NCI-H69 (cell line): ENCODE data around the gene IQGAP1.

Source experiments
- DNase-seq: peaks from one replicate; lab custom pipeline; 2025; lab: John Stamatoyannopoulos, UW

IQGAP1 gene

GRCh38 chr15:90439946-90440345, 51.9 kb downstream of the IQGAP1 start:
- DNase-seq: no peak

GRCh38 chr15:90441027-90441426, 53.0 kb downstream of the IQGAP1 start:
- DNase-seq: no peak

GRCh38 chr15:90442423-90442822, 54.4 kb downstream of the IQGAP1 start:
- no peak for DNase-seq

- DNase-seq: no peak
These were observed 61.2 kb downstream of the IQGAP1 start for GRCh38 chr15:90449206-90449735.

- DNase-seq: peak; percentile 29
These were observed 63.2 kb downstream of the IQGAP1 start for GRCh38 chr15:90451053-90451850.

- DNase-seq: no peak
These were observed 68.2 kb downstream of the IQGAP1 start for GRCh38 chr15:90456236-90456635.

DNA sequence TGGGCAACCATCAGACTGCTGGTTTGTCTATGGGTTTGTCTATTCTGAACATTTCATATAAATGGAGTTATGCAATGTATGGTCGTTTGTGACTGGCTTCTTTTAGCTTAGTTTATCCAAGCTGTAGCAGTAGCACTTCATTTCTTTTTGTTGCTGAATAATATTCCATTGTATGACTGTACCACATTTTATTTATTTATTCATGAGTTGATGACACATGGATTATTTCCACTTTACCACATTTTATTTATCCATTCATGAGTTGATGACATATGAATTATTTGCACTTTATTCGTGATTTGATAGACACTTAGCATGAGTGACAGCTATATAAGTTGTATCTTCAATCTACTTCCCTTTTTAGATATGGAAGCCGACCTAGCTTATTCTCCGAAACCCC, 70.0 kb downstream of the IQGAP1 start:
- no peak for DNase-seq

GRCh38 chr15:90459368-90459767, 71.3 kb downstream of the IQGAP1 start:
- no peak for DNase-seq

GRCh38 chr15:90460142-90460824, 72.2 kb downstream of the IQGAP1 start:
- no peak for DNase-seq

DNA sequence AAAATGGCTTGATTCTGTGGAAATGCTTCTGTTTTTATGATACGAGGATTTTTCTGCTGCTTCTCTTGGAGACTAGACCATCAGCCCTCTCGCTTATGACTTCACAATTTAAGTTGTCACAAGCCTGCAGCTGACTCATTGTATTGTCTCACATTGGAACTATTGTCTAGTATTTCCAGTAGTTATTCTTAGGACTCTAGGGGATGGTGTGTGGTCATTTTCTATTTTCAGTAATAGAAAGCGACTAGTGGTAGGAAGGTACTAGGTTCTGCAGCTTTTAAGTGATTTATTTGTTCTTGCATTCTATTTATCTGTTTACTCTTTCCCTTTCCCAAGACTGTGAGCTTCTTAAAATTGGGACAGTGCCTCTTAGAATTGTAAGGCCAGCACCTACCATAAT, 75.3 kb downstream of the IQGAP1 start:
- DNase-seq: no peak

DNA sequence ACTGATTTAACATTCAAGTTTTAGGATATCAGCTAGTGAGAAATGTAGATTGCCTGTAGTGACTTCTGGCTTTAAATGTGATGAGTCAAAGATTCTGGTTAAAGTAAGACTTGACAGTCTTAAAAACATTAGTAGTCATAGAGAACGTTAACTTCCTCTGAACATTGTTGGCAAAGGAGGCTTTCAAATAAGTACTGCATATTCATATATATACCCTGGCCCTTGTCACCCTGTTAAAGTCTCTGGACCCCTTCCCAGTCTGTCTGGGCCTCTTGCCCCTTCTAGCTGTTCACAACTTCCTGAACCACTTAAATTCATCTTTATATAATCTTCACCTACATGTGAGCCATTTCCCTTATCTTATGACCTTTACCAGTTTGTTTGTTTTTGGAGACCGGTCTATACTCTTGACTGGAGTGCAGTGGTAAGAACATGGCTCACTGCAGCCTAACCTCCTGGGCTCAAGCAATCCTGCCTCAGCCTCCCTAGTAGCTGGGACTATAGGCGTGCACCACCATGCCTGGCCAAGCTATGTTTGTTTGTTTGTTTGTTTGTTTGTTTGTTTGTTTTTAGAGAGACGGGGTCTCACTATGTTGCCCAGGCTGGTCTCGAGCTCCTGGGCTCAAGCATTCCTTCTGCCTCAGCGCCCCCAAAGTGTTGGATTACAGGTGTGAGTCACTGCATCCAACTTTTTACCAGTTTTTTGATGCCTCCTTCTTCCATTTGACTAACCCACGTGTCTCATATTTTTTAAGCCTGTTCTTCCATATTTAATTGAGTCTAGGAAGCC, 77.3 kb downstream of the IQGAP1 start:
- DNase-seq: no peak

DNA sequence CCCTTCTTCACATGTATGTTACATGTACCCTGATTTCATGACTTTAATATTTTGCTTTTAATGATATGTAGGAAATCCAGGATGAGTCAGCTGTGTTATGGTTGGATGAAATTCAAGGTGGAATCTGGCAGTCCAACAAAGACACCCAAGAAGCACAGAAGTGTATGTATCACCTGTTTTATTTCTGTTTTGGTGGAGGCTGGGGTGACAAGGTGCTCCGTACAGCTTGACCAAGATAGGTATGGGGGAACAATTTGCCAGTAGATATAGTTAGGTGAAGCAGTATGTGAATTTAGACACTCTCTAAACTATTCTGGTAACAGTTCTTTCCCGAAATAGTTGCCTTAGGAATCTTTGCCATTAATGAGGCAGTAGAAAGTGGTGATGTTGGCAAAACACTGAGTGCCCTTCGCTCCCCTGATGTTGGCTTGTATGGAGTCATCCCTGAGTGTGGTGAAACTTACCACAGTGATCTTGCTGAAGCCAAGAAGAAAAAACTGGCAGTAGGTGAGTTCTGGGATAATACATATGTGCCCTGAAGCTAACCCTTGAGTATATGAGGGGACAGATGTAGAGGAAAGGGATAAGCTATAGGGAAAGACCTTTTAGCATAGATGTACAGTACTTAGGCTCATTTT, 78.0 kb downstream of the IQGAP1 start:
- no peak for DNase-seq

GRCh38 chr15:90469723-90470122, 81.7 kb downstream of the IQGAP1 start:
- no peak for DNase-seq

- DNase-seq: no peak
These were observed 82.4 kb downstream of the IQGAP1 start for GRCh38 chr15:90470453-90470852.

DNA sequence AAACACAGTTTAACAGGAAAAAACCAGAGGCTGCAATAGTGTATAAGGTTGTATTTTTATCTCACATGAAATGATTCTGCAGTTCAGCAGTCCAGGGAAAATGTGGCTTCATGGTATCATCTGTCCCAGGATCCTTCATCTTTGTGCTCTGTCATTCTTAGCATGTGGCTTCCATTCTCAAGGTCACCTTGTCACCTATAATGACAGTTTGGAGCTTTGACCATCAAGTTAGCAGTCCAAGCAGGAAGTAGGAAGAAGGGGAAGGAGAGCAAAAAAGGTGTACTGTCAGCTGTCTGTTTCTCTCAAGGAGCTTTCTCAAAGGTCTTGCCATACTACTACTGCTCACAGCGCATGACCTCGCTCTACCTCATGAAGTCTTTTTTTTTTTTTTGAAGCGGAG, 83.1 kb downstream of the IQGAP1 start:
- DNase-seq: no peak

DNA sequence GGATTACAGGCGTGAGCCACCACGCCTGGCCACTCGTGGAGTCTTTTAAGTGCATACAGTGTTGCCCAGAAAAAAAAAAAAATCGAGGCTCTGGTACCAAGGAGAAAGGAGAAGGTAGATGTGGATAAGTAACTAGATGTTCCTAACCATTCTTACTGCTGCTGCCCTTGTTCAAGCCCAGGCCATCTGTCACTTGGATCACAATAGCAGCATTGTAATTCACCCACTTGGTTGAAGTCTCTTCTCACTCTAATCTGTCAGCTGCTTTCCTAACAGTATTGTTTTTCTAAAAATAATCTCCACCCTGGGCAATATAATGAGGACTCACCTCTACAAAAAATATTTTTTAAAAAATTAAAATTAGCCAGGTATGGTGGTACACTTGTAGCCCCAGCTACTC, 83.7 kb downstream of the IQGAP1 start:
- no peak for DNase-seq

- no peak for DNase-seq
These were observed 90.9 kb downstream of the IQGAP1 start for GRCh38 chr15:90478846-90479481.

DNA sequence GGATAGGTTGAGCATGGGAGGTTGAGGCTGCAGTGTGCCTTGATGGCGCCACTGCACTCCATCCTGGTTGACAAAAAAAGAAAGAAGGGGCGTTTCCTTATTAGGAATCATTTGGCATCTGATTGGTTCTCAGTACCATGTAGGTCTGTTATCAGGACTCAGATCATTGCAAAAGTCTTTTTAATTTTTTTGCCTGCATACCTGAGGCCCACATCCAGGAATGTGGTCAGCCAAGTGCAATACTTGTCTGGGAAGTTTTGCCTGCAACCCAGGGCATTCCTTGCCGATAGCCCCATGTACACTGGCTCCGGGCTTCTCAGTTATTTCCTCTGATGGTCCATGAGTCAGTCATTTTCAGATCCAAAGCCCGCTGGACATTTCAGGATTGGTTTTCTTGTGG, 91.6 kb downstream of the IQGAP1 start:
- no peak for DNase-seq

- no peak for DNase-seq
These were observed 93.0 kb downstream of the IQGAP1 start for GRCh38 chr15:90481023-90481422.

DNA sequence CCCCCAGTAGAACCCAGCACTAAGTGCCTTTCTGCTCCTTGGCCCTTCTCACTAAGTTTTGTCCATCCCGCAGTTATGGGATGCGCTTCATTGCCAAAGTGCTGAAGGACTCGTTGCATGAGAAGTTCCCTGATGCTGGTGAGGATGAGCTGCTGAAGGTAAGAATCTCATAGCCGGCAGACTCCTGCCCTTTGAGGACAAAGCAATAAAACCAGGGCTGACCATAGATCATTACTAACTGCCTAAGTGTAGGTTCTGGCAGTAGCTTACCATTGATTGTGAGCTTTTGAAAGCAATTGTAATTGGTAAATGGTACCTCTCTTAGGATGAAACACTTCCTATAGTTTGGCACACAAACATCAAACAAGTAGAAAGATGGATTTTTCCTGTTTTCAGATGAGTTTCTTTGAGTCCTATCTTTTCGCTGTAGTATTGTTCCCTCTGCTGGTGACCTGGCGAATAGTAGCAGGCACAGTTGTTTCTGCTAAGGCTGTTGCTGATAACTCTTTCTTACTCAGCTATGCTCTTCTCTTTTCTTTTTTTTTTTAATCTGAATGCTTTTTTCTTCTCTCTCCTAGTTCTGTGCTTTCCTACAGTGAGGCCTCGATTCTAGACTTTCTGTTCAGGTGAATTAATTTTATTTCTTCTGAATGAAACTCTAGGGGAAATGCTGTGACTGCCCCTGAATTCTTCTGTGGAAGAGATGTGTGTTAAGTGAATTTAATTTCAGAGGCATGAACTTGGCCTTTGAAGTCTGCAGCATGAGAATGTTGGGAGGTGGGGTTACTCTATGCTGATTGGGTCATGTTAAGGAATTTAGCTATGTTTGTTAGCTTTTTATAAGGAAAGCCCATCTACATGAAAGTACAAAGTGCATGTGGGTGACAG, 94.3 kb downstream of the IQGAP1 start:
- peak; percentile 8 for DNase-seq

DNA sequence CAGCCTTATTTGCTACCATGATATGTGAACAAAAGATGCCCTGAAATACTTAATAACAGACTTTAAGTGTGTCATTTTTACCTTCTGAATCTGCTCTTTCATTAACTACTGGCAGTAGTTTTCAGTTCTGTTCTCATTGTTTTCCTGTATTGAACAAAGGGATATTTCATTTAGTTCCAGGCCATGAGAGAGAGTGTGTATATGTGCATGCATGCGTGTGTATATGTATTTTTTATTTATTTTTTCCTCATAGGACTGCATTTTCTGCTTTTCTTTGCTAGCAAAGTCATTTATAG, 94.9 kb downstream of the IQGAP1 start:
- DNase-seq: no peak
